OCI-LY7 (cell line): ENCODE measurements around the gene WNT10A.

Experiments used
- EZH2phosphoT487 ChIP-seq: fragments of 200-600 bp; sonication (generic); IDR thresholded peaks from 2 replicates; pipeline ENCODE4 v1.6.1; 2018; ENCODE audit warnings: low read depth, borderline replicate concordance, mild to moderate bottlenecking, mixed run types, antibody characterized with exemption, low read length, moderate library complexity, mixed read lengths
- TF ChIP-seq, protein P1 (sequence below): fragments of 200-600 bp; sonication (generic); conservative IDR thresholded peaks from 2 replicates; pipeline ENCODE4 v1.5.1; 2014; ENCODE audit warnings: mild to moderate bottlenecking, antibody characterized with exemption, low read length, moderate library complexity, mixed read lengths

DNA sequence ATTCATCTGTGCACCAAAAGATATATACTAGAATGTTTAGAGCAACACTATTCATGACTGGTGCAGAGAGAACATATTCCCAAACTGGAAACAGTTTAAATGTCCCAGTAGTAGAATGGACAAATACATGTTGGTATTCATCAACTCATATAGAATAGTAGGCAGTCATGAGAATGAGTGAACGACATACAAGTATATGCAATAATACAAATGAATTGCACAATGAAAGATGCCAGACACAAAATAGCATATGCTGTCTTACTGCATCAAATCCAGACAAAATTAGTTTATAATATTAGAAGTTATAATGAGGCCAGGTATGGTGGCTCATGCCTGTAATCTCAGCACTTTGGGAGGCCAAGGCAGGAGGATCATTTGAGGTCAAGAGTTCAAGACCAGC is 40.8 kb upstream of the WNT10A start:
- TF ChIP-seq, protein P1, sequence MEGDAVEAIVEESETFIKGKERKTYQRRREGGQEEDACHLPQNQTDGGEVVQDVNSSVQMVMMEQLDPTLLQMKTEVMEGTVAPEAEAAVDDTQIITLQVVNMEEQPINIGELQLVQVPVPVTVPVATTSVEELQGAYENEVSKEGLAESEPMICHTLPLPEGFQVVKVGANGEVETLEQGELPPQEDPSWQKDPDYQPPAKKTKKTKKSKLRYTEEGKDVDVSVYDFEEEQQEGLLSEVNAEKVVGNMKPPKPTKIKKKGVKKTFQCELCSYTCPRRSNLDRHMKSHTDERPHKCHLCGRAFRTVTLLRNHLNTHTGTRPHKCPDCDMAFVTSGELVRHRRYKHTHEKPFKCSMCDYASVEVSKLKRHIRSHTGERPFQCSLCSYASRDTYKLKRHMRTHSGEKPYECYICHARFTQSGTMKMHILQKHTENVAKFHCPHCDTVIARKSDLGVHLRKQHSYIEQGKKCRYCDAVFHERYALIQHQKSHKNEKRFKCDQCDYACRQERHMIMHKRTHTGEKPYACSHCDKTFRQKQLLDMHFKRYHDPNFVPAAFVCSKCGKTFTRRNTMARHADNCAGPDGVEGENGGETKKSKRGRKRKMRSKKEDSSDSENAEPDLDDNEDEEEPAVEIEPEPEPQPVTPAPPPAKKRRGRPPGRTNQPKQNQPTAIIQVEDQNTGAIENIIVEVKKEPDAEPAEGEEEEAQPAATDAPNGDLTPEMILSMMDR: no peak
- no peak for TF ChIP-seq EZH2phosphoT487
